NCI-H526 treated with DMSO at 0.1 percent for 48 hours (cell line): ENCODE measurements around the gene MAB21L2.
"Not testable (repeated sequence)": the region's sequence is repeated elsewhere in the genome, so short reads cannot be mapped to it uniquely, and the experiment has no call there.

Experiments used
- DNase-seq: peaks from one replicate; lab custom pipeline; 2025; lab: John Stamatoyannopoulos, UW

The MAB21L2 gene

DNA sequence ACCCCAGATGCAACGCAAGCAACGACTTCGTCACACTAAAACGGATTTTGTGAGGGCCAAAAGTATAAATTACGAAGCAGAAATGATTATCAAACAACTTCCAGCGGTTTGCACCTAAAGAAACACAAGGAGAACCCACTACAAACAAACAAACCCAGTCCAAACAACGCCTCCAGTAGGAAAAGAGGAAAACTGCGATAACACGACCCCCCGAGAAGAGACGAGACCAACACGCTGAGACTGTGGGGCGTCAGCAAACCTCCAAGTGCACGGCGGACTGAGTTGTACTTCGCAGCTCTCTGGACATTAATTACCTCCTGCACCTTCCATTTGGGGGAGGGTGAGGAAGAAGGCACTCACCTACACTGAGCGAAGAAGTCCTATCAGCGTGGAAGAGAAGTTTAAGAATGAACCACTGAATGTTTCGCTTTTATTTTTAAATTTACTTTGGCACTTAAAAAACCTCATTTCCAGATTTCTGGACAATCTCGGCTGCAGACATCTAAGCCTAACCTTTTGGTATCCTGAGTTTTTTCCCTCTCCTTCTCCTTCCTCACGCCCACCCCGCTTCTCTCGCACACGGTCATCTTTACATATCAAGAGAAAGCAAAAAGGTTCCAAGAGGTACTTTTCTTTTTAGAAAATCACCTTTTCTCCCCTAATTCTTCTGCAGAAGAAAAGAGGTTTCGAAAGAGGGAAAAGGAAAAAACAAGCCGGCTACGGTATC is at the start of gene MAB21L2:
TSS of gene MAB21L2 (plus strand) at position 6 of the 727 bp plus-strand sequence. CDS start 879 bp downstream, outside the sequence.
- no peak for DNase-seq

DNA sequence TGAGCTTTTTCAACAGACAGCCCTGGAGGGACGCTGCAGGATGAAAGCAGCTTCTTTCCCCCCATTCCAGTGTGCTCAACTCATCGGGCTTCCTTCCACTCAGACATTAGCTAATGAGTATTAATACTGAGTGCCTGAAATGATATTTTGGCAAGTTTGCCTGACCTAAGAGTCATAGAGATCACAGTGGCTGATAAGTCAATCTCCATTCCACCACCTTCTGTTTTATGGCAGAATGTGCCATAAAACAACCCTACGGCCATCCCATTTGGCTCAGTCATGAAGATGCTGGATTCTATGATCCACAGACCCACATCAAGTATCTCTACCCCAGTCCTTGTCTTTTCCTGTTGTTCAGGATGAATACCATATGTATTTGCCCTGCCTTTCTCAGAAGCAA is 48.3 kb upstream of the MAB21L2 start:
- DNase-seq, result no peak

DNA sequence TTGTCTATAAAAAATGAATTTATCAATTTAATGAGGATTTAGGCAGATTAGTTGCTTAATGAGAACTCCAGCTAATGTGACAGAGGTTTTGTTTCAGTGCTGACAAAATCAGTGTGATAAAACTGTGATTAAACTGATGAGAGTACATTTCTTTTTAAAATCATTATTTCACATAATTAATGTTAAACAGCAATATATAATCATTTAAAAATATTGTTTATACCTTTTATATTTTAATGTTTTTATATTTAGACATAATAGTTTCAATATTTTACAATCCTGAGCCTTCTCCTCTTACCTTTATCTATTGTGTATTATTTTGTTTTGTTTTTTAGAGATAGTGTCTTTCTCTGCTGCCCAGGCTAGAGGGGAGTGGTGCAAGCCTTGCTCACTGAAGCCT is 47.1 kb upstream of the MAB21L2 start:
- DNase-seq, result no peak

DNA sequence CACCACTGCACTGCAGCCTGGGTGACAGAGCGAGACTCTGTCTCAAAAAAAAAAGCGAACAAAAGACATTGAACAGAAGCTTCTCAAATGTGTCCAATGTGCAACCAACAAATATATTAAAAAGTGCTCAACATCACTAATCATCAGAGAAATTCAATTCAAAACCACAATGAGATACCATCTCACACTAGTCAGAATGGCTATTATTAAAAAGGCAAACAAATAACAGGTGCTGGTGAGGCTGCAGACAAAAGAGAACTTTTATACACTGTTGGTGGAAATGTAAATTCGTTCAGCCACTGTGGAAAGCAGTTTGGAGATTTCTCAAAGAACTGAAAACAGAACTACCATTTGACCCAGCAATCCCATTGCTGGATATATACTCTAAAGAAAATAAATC is 44.0 kb upstream of the MAB21L2 start:
- not testable (repeated sequence) for DNase-seq

DNA sequence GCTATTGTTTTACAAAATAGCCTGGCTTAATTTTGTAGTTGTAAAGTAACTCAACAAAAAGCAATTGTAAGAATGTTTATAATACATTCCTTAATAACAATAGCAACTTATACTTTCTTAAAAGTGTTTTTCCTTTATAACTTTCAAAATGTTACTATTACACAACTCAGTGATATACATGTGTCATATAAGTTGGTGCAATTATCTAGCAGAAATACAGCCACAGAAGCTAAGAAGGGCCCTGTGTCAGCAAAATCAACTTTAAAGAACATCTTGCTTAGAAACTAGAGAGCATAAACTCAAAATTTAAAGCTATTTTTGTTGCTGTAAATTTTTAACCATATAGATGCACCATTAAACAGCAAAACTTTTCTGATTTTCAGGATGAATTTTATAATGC is 41.4 kb upstream of the MAB21L2 start:
- DNase-seq, result no peak

DNA sequence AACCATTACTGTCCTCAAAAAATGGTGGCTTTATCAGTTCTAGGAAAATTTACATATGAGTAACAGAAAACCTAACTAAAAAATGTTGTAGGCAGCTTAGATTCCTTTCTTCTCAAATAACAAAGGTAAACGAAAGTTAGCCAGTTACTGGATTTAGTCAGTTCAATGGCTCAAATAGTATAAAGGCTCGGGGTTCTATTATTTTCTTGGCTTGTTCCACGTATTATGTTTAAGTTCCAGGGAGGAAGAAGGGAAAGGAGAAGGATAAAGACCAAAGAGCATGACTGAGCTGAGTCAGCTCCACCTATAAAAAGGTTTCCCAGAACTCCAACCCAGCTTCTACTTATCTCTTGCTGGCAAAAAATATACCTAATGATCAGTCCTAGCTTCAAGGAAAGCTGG is 41.0 kb upstream of the MAB21L2 start:
- no peak for DNase-seq

DNA sequence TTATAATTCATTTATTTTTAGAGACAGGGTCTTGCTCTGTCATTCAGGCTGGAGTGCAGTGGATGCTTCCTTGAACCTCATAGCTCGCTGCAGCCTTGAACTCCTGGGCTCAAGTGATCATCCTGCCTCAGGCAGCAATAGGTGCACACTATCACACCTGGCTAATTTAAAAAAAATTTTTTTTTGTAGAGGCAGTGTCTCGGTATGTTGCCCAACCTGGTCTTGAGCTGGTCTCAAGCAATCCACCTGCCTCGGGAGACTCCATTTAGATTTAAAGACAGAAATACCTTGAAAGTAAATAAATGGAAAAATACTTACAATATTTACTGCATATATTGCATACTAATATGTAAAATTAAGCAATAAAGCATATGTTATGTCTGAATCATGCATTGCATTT is 40.3 kb upstream of the MAB21L2 start:
- DNase-seq, result no peak

DNA sequence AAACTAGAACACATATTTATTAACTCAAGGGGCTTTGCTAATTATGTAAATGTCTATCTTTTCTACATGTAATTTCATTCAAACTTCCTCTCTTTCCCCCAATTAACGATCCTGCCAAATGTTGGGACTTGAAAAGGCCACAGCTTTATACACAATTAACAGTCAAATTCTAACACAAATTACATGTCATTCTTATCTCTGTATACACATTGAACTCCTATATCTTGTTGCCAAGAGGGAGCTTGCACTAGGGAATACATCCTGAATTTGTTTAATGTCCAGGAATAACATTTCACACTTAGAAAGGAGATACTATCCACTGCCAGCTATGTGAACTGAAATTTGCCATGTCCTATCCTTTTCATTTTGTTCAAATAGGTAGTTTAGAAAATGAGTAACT is 38.9 kb upstream of the MAB21L2 start:
- peak; percentile 55 for DNase-seq

DNA sequence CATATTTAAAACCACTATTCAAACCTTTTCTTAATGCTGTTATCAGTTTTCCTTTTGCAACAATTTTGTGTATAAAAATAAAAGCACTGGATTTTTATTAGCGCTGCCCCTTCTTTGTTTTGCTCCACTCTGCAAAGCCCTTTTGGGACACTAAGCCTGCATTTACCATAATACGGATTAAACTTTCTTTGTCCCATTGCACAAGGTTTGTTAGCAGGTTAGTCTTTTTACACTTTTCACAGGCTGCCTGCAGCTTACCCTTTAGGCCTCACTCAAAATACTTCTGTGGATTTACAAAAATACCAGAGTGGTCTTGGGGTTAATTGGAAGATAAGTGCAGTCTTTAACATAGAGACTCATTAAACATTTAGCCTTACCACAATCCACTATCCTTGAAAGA is 35.7 kb upstream of the MAB21L2 start:
- no peak for DNase-seq

DNA sequence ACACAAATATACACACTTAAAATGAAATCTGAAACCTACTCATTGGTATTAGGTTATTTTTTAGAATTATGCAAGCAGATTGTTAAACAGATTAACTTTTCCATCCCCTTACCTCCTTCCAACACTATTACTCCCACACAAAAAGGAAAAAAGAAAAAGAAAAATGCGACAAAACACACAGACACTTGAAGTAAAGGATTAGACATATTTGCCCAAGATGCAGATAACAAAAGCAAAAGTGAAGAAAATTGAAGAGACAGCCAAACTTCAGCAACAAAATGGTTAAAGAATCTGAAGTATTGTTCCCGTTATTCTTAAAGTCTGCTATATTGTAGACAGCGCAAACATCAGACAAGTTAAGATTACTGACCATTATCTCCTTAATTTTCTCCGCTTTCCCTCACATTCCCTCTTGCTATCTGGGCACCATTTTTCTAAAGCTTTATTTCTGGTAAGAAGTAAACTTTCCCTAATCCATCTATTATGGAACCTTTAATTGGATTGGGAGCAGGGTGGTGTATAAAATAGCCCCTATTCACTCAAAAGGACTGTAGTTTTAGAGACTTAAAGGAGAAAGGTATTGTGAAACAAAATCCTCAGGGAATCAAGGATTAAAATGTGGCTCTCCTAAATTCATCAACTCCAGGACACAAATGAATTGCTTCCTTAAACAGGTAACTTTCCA is 34.7 kb upstream of the MAB21L2 start:
- no peak for DNase-seq

DNA sequence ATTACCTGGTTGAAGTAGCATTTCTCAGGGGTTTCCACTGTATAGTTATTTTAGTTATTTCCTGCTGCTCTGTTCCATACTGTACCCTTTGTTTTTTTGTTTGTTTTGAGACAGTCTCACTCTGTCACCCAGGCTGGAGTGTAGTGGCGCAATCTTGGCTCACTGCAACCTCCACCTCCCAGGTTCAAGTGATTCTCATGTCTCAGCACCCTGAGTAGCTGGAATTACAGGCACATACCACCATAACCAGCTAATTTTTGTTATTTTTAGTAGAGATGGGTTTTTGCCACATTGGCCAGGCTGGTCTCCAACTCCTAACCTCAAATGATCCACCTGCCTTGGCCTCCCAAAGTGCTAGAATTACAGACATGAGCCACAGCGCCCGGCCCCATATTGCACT is 24.1 kb upstream of the MAB21L2 start:
- not testable (repeated sequence) for DNase-seq

DNA sequence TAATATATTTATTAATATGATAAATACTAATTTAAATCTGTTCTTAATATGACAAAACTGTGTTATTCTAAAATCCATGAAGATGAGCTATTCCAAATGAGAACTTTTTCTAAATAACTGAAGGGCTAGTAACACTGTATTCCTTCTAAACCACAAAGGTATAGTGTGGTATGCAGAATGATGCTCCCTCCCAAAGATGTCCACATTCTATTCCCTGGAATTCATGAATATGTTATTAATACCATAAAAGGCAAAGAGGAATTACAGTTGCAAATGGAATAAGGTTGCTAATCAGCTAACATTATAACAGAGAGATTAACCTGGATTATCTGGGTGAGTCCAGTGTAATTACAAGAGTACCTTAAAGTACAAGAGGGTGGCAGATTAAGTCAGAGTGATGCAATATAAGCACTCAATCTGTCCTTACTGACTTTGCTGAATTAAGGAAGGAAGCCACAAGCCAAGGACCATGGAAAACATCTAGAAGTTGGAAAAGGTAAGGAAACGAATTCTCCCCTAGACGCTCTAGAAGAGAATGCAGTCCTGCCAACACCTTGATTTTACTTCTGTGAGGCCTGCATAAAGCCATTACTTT is 20.7 kb upstream of the MAB21L2 start:
- DNase-seq, result no peak

DNA sequence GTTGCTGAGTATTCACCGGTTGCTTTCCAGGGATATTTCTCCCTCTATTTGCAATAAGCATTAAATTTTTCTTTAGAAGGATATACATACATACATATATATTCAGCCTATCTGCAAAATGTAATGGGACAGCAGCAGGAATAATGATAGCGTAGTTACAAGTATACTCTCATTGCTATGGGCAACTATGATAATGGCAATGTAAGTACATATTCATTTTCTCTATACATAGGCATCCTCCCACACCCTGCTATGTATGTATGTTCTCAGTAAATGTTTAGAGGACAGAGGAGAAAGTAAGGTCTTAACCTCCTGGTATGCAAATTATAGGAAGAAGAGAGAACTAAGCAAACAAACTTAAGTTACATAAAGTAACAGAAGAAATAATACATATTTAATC is 19.7 kb upstream of the MAB21L2 start:
- DNase-seq, result no peak

DNA sequence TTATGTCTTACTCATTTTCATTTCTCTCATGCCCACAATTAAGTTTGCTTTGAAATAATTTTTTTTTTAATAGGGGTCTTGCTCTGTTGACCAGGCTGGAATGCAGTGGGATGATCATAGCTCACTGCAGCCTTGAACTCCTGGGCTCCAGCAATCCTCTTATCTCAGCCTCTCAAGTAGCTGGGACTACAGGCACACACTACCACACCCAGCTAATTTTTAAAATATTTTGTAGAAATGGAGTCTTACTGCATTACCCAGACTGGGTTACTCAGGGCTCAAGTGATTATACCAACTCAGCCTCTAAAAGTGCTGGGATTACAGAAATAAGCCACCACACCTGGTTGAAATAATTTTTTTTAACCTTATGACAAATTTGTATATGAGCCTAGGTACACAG is 19.2 kb upstream of the MAB21L2 start:
- DNase-seq, result no peak

DNA sequence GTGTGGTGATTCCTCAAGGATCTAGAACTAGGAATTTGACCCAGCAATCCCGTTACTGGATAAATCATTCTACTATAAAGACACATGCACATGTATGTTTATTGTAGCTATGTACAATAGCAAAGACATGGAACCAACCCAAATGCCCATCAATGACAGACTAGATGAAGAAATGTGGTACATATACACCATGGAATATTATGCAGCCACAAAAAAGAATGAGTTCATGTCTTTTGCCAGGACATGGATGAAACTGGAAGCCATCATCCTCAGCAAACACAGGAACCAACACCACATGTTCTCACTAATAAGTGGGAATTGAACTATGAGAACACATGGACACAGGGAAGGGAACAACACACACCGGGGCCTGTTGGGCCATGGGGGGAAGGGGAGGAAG is 17.0 kb upstream of the MAB21L2 start:
- not testable (repeated sequence) for DNase-seq

DNA sequence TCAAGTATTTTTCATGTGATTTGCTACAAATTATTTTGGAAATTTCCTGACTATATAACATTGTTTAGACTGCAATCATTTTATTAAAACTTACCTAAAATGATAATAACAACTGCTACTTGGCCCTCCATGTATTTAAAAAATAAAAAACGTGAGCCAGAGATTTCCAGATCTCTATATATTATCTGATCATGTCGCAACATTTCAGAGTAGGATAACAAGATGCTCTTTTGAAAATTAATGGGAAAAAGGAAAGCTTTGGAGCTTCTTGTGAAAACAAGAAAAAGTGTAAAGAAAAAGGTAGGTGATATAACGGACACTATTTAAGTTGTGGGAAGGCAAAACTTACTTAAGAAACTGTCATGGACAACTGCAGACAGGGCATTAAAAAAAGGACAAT is 14.9 kb upstream of the MAB21L2 start:
- DNase-seq, result no peak

DNA sequence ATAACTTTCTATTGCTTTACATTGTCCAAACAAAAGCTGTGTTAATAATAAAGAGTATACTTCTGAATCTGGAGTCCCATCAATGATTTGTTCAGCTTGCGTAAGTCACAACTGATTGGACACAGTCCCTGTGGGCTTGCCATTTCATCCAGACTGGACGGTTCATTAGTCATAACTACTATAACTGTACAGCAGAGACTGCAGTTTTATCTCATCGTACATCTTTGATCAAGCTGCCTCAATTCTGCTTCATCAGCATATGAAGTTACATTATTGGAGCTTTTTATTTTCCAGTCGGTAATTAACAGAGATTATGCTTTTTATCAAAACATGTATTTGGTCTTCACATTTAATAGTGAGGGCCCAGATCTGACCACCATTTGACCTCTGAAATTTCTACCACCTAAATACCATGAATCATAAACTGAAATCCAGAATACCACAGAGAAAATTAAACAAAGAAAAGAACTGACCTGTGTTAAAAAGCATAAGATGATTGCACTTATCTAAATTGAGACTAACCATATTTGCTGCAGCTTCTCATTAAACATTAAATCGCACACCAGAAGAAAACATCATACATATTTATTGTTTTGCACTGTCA is 12.5 kb upstream of the MAB21L2 start:
- no peak for DNase-seq

DNA sequence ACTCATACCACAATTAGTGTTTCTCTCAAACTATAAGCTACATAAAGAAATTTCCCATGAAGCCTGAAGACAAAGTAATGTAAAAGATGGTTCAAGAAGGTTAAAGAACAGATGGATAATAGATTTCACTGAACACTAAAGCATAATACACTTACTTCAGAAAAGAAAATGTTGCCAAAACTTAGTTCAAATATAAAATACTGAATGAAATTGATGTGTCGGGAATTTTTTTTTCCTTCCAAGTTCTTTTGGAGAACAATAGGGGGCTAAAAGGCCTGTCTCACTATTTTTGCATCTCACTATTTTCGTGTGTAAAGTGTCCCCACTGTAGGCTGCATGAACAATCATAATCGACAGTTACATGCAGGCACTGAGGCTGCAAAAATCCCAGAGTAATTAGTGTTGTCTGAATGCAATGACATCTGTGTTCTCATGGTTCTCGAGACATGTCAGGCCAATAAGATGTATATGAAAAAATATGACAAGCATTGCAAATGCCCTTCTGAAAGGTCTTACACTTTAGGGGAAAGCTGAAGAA is 11.9 kb upstream of the MAB21L2 start:
- no peak for DNase-seq

DNA sequence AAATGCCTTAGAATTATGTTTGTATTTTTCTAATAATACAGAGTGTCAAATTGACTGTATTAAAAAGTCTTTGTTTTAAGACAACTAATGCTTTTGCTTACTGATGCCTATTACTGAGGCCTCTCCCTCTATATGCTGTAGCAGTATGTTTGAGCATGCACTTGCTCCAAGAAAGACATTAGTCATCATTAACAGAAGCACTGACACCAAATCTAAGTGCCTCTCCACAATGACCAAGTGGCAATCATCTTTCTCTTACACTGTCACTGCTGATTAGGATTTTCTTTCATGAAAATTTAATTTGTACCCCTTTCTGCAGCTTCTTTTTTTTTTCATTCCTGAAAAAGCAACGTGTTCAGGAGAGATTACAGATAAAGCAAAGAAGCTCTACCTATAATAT is 11.1 kb upstream of the MAB21L2 start:
- DNase-seq, result no peak

DNA sequence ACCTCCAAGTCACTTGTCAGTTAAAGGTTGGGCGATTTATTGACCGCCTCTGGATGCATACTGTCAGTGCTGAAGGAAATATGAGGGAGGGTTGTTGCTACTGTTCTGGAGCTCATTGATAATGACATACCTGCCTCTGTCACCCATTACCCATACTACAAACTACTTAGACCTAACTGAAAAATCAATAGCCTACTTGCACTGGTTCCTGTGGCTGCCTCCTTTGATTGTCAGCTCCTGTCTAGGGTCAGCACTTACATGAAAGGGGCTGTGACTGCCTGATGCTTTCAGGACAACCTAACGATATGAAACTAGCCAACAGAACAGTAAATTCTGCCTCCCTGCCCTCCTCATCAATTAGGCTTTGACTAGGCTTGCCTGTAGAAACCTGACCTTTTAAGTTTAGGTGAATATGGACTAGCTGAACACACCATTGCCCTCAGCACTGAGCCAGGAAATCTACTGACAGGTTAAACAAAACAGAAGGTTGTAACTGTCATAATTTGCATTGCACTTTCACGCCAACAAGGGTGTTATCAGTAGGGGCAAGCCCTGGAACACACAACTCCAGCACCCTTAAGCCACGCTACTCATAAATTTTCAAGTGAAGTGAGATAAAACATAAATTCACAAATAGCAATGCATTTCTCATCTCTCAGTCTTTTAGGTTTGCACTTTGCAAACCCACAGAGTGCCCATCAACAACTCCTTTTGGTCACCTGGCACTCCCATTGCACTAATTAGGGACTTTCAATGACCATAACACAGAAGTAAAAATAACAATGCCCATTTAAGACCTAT is 9.0 kb upstream of the MAB21L2 start:
- DNase-seq, result peak; percentile 57

DNA sequence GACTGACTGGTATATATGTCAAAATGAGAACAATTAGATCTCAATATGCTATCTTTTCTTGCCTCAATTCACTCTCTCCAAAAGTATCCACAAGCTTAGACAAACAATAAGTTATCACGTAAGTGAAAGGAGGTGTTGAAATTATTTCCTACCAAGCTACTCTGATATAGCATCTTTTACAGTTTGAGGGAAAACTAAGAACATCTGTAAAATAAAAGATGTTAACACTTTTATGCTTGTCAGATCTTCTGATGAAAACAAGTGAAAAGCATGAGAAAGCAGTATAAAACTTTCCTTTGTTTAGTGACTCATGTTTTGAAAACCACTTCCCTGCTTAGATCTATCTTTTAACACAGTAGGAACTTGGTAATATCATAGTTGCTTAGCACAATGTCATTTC is 8.4 kb upstream of the MAB21L2 start:
- no peak for DNase-seq

DNA sequence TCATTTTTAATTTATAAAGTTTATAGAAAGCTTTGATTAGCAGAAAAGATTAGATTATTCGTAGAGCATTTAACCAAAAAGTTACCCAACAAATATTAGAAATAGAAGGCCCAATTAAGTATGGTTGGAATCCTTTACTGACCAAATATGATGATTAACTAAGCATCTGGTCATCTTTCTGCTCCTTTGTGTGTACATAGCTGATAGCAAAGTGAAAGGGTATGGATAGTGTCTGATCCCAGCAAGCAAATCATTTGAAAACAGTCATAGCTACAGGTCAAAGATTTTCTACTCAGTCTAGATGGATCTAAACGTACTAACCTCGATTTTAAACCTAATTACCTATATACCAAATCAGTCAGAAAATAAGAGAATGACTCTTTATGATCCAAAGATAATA is 7.3 kb upstream of the MAB21L2 start:
- DNase-seq, result no peak
